ENCODE results near the gene FADD.

Gene FADD

GRCh38 chr11:70241709-70242108 is 38.6 kb downstream of the FADD start:
- no peak for DNase-seq

GRCh38 chr11:70242885-70243284 is 39.8 kb downstream of the FADD start:
- no peak for DNase-seq

DNA sequence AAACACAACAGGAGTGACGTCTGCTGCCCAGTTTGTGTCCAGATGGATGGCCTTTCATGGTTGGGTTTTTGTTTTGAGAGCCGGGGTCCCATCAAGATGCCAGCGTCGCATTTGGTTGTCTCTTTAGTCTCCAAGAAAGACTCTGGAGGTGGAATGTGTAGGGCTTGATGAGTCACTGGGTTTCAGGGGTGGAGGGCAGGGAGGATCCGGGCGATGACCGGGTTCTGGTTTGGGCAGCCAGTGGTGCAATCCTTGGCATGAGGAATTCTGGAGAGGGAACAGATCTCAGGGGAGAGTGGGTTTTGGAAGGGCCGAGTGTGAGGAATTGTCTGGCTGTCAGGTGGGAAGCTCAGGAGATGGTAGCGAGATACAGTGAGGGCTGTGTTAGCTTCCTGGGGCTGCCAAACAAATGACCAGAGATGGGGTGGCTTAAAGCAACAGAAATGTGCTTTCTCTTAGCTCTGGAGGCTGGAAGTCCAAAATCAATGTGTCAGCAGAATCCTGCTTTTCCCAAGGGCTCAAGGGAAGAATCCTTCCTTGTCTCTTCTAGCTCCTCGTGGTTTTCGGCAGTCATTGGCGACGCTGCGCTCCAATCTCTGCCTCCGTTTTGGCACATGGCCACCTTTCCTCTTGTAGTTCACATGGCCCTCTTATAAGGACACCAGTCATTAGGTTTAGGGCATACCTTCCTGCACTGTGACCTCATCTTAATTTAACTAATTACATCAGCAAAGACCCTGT is 41.0 kb downstream of the FADD start:
- DNase-seq = no peak

GRCh38 chr11:70244698-70245097 is 41.6 kb downstream of the FADD start:
- DNase-seq = no peak

DNA sequence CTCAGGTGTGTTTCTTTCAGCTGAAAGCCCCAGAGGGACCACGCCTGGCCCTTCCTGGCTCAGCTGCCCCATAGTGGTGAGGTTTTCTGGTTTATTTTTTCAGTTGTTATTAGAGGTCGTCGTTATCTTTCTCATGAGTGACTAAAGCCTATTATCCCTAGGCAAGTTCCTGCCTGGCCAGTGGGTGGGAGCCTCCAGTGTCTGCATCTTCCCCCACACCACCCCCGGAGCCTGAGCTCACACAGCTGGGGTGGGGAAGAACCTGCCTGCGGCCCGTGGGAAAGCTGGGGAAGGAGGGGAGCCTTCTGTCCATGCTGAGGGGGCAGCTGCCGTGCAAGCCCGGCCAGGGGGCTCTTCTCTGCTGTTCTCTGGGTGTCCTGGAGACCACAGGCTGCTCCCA is 43.1 kb downstream of the FADD start:
- no peak for DNase-seq

DNA sequence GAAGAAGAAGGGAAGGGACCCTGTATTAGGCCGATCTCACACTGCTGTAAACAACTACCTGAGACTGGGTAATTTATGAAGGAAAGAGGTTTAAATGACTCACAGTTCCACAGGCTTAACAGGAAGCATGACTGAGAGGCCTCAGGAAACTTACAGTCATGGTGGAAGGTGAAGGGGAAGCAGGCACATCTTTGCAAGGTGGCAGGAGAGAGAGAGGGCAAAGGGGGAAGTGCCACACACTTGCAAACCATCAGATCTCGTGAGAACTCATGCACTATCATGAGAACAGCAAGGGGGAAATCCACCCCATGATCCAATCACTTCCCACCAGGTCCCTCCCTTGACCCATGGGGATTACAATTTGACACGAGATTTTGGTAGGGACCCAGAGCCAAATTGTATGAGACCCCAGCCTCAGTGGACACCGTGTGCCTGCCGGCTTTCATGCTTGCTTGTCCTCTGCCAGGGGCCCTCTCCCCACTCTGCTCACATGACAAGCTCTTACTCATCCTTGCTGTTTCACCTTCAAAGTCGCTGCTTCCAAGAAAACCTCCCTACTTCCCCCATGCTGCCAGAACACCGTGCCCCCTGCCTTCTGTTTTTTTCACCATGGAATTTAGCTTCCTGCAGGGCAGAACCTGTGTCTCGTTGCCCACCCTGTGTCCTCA is 44.1 kb downstream of the FADD start:
- DNase-seq = no peak

DNA sequence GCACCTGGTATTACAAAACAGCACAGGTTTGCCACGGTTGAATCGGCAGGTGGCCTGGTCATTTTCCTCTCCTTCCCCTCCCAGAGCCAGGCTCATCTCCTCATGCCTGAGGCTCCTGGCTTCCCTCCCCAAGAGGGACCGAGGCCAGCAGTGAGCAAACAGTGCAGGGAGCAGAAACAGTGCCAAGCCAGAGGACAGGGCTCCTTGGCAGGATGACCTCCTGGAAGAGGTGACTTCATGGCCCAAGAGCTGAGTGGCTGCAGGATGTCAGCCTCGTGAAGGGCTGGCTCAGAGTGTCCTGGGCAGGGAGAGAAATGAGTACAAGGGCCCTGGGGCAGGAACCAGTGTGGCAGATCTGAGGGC is 44.6 kb downstream of the FADD start:
- no peak for DNase-seq

DNA sequence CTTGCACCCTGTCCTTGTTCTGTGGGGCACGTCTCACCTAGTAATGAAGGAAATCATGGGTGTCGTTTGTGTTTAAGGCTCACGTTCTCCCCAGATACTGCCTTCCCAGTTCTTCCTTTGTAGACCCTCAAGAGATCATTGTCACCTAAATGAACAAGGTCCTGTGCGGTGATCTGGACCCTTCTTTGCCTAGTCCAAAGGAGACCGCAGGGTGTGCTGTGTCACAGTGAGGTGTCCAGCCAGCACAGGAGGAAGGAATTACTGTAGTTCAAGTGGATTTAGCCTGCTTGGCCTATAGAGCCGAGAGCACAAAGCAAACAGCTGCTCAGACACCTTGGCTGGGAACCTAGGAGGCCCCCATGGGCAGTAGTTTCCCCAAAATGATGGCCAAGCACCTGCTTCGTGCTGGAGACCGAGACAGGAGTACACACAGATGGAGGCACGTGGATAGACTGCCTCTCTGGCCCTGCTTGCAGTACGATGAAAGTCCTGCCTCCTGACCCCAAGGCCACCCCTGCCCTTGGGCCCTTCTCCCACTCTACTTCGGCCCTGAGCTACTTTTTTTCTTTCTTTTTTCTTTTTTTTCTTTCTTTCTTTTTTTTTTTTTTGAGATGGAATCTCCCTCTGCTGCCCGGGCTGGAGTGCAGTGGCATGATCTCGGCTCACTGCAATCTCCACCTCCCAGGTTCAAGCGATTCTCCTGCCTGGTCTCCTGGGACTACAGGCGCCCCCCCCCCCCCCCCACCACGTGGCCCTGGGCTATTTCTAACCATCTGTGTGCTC is 48.0 kb downstream of the FADD start:
- DNase-seq = peak; percentile 83

GRCh38 chr11:70251659-70252321 is 48.7 kb downstream of the FADD start:
- DNase-seq = no peak

- DNase-seq = no peak
Measured at GRCh38 chr11:70252844-70253243, 49.7 kb downstream of the FADD start.

- DNase-seq = no peak
Measured at GRCh38 chr11:70255477-70256116, 52.5 kb downstream of the FADD start.

Measured in femur (tissue), 1 donor.